LNCAP (cell line): ENCODE data around the gene ADAM11.

Experiments used
- TF ChIP-seq, protein P1 (sequence below): fragments of 450-650 bp; IDR thresholded peaks from 2 replicates; pipeline ENCODE4 v1.5.1; 2017; ENCODE audit warnings: mild to moderate bottlenecking

Gene ADAM11

DNA sequence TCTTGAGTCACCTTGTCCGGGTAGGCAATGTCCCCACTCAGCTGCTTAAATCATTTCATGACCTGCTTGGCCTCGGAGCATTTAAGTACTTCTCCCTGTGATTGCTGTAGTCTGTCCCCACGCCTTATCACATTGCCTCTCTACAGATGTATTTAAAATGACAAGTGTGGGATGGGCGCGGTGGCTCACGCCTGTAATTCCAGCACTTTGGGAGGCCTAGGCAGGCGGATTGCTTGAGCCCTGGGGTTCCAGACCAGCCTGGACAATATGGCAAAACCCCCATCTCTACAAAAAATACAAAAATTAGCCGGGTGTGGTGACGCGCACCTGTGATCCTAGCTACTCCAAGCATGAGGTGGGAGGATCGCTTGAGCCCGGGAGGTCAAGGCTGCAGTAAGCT is 72.6 kb downstream of the ADAM11 start:
- TF ChIP-seq, protein P1, sequence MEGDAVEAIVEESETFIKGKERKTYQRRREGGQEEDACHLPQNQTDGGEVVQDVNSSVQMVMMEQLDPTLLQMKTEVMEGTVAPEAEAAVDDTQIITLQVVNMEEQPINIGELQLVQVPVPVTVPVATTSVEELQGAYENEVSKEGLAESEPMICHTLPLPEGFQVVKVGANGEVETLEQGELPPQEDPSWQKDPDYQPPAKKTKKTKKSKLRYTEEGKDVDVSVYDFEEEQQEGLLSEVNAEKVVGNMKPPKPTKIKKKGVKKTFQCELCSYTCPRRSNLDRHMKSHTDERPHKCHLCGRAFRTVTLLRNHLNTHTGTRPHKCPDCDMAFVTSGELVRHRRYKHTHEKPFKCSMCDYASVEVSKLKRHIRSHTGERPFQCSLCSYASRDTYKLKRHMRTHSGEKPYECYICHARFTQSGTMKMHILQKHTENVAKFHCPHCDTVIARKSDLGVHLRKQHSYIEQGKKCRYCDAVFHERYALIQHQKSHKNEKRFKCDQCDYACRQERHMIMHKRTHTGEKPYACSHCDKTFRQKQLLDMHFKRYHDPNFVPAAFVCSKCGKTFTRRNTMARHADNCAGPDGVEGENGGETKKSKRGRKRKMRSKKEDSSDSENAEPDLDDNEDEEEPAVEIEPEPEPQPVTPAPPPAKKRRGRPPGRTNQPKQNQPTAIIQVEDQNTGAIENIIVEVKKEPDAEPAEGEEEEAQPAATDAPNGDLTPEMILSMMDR: no peak
